Cardiac muscle cell (in vitro differentiated cells and primary cell): Measurements from ENCODE around the gene SYNE2. TPM values are rescaled to one million over a fixed set of nuclear protein-coding genes. Genes with fewer than 3 reads are reported as not detected.
A peak's percentile ranks its signal among the peaks of the same experiment; 100 is the strongest.
"Not testable (repeated sequence)": the region's sequence is repeated elsewhere in the genome, so short reads cannot be mapped to it uniquely, and the experiment has no call there.

Source experiments
- DNase-seq, 2 donors: peaks; one replicate each; pipeline versions ENCODE4 v3.0.0 to v3.0.0-alpha.2; 2010 to 2017; ENCODE audit warnings: low read depth in 1 of 2, low spot score in 1 of 2
- H3K27ac ChIP-seq: fragments of 200-600 bp; sonication (generic); 2 replicates; pipeline ENCODE4 v1.5.1; 2016
- H3K27me3 ChIP-seq: fragments of 200-600 bp; sonication (generic); 2 replicates; pipeline ENCODE4 v1.6.0; 2016; ENCODE audit warnings: control low read depth
- H3K36me3 ChIP-seq: fragments of 200-600 bp; sonication (generic); 2 replicates; pipeline ENCODE4 v1.5.1; 2016; ENCODE audit warnings: control low read depth
- H3K4me1 ChIP-seq: fragments of 200-600 bp; sonication (generic); 2 replicates; pipeline ENCODE4 v1.8.1; 2017; ENCODE audit warnings: low read depth, mild to moderate bottlenecking, mixed run types
- H3K4me3 ChIP-seq: fragments of 200-600 bp; sonication (generic); 2 replicates; pipeline ENCODE4 v1.5.1; 2016; ENCODE audit warnings: mild to moderate bottlenecking
- H3K9me3 ChIP-seq: fragments of 200-600 bp; sonication (generic); 2 replicates; pipeline ENCODE4 v1.5.1; 2017; ENCODE audit warnings: low read depth, mild to moderate bottlenecking, control low read depth
- CTCF ChIP-seq: IDR thresholded peaks from 2 replicates; pipeline ENCODE4 v1.5.1; 2012; ENCODE audit warnings: low read depth, mild to moderate bottlenecking, low read length
- polyA plus RNA-seq: library from polyadenylated mRNA; unstranded; fragments of >200 nt; fragmentation: Nextera tagmentation; extraction: Ambion mirVana; gene quantifications from 2 replicates; pipeline ENCODE4 v1.2.1, GENCODE V29; 2016
- total RNA-seq: library from RNA; depleted of rRNA; stranded (reverse); fragments of >200 nt; gene quantifications from 2 replicates; pipeline ENCODE4 v1.2.3, GENCODE V29; 2016

Gene SYNE2
- total and polyA plus RNA-seq, 2 experiments from 2014 or later: 36.0 to 95.2 TPM

DNA sequence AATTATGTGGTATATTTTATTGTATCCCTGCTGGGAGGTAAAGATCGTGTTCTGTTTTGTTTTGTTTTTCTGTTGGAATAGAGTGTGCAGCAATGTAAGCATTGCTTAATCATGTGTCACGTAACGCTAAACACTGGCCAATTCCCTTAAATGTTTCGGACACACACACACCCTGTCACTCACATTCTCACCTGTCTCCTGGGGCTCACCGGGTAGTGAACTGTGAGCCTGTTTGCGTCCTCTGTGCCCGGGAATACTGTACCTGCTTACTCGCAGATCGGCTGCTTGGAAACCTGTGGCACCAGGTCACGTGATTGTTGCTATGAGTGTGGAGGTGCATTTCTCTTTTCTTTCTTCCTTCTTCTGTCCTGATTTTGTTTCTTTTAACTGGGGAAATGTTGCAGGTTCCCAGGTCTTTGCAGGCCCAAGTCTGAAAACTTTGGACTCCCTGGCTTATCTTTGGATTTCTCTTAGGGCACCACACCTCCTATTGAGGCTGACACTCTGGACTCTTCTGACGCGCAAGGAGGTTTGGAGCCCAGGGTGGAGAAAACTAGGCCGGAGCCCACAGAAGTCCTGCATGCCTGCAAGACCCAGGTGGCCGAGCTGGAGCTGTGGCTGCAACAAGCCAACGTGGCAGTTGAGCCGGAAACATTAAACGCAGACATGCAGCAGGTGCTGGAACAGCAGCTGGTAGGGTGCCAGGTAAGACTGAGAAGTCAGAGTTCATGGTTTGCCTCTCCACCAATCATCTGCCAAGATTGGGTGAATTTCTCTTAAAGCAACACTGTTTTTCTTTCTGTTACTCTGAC lies 260.3 kb downstream of the SYNE2 start:
- TF ChIP-seq CTCF: no peak
- H3K9me3 ChIP-seq: no peaks in the 10 kb centered on the region
- no peaks in the 10 kb centered on the region for H3K36me3 ChIP-seq
- no peak for DNase-seq
- H3K27ac ChIP-seq: no peak overlapping the region
- H3K4me3 ChIP-seq: no peak overlapping the region
- no peaks in the 10 kb centered on the region for H3K27me3 ChIP-seq
- peaks cover 3% of the 10 kb centered on the region for H3K4me1 ChIP-seq

DNA sequence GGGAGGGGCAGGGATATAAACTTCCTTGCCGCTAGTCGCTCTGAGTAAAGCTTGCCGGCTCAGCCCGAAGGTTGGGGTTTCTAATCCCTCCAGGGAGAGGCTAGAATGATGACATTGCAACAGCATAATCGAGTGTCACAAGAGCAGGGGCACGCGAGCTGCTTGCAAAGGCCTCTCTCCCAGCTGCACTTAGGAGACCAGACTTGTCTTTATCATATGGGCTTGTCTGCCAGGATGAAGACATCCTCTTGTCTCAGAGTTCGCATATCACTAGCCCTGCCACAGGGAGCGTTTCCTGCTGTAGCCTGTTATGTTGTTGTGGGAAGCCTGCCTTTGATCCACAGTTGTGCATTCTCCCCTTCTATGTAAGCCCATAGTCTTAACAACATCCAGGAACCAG lies 261.4 kb downstream of the SYNE2 start:
- TF ChIP-seq CTCF: no peak
- Histone ChIP-seq H3K27ac (no peak overlapping the region), H3K4me3 (no peak overlapping the region), H3K4me1 (peaks cover 3% of the 10 kb centered on the region), H3K36me3 (no peaks in the 10 kb centered on the region), H3K27me3 (no peaks in the 10 kb centered on the region), H3K9me3 (no peaks in the 10 kb centered on the region)
- DNase-seq: peak in 1 of 2 donors; percentile 48

- H3K9me3 ChIP-seq: no peaks in the 10 kb centered on the region
- peaks cover 3% of the 10 kb centered on the region for H3K36me3 ChIP-seq
- DNase-seq: no peak
- no peak for TF ChIP-seq CTCF
- H3K4me1 ChIP-seq: peaks cover 3% of the 10 kb centered on the region
- no peak overlapping the region for H3K27ac ChIP-seq
- H3K27me3 ChIP-seq: no peaks in the 10 kb centered on the region
- H3K4me3 ChIP-seq: no peak overlapping the region
Measured at GRCh38 chr14:64114796-64115195, 262.0 kb downstream of the SYNE2 start.

- Histone ChIP-seq H3K9me3 (no peaks in the 10 kb centered on the region), H3K4me1 (peaks cover 3% of the 10 kb centered on the region), H3K27me3 (no peaks in the 10 kb centered on the region), H3K27ac (no peak overlapping the region), H3K36me3 (peaks cover 5% of the 10 kb centered on the region), H3K4me3 (no peak overlapping the region)
- DNase-seq: no peak
- TF ChIP-seq CTCF: no peak
Measured at GRCh38 chr14:64115401-64115800, 262.6 kb downstream of the SYNE2 start.

GRCh38 chr14:64117671-64118402 lies 265.0 kb downstream of the SYNE2 start:
- DNase-seq: peak in 1 of 2 donors; percentile 29
- no peaks in the 10 kb centered on the region for H3K27me3 ChIP-seq
- peaks cover 5% of the 10 kb centered on the region for H3K36me3 ChIP-seq
- no peak overlapping the region for H3K4me3 ChIP-seq
- no peak for TF ChIP-seq CTCF
- no peak overlapping the region for H3K27ac ChIP-seq
- no peaks in the 10 kb centered on the region for H3K9me3 ChIP-seq
- peaks cover 3% of the 10 kb centered on the region for H3K4me1 ChIP-seq

DNA sequence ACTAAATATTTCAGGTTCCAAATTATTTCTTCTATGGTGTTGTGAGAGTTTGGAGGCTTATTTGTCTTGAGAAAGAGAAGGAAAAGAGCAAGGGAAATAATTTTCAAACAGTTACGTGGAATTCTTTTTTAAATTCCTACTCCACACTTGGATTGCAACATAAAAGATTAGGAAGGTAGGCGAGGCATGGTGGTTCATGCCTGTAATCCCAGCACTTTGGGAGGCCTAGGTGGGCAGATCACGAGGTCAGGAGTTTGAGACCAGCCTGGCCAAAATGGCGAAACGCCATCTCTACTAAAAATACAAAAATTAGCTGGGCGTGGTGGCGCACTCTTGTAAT lies 265.6 kb downstream of the SYNE2 start:
- not testable (repeated sequence) for H3K4me3 ChIP-seq, H3K27me3 ChIP-seq, DNase-seq, H3K9me3 ChIP-seq, H3K4me1 ChIP-seq, H3K36me3 ChIP-seq, H3K27ac ChIP-seq
